Measurements from ENCODE around the gene PIK3C2B. TPM values are rescaled to one million over a fixed set of nuclear protein-coding genes. Genes with fewer than 3 reads are reported as not detected.
"Not testable (repeated sequence)": the region's sequence is repeated elsewhere in the genome, so short reads cannot be mapped to it uniquely, and the experiment has no call there.

The PIK3C2B gene
- total and polyA plus RNA-seq, 2 donors (not counting 1 experiment from before 2014, with no cell fraction given), result 90.3 to 142 TPM

DNA sequence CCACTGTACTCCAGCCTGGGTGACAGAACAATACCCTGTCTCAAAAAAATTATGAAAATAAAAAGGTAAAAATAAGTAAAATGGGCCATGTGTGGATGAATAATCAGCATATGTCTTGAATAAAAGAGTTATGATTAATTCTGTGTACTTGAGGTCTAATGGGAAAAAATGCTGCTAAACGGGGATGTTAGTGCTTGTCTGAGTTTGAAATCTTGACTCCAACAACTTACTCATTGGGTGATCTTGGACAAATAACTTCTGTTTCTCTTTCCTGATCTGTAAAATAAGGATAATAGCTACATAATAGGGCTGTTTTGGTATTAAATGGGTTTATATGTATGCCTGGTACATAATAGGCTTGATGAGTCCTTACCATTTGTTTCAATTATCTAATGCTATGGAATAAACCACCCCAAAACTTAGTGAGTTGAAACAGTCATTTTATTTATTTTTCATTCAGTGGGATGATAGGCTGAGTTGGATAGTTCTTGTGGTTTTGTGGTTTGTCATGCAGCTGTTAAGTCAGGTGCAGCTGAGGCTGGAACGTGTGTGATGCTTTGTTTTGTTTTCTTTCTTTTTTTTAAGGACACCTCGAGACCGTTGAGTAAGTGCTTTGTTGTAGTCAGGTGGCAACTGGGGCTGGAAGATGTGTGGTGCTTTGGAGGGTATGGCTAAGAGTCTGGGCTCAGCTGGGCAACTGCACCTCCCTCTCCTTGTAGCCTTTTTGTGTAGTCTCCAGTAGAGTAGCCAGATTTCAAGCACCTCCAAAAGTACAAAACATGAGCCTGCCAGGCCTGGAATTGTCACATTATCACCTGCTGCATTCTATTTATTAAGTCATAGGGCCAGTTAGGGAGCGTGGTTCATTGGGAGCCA lies 26.5 kb upstream of the PIK3C2B start:
- H3K27ac Mint-ChIP-seq, result peak overlapping the region; percentile 96
- DNase-seq, result peak; percentile 90
- peaks cover 0 to 38% of the 10 kb centered on the region in 2 experiments for H3K36me3 ChIP-seq (replicated peaks in 1 of 2; ENCODE audit: control extremely low read depth in 1 of 2, control insufficient read depth in 1 of 2, extremely low read depth in 1 of 2, insufficient read depth in 2 of 2, low read length in 1 of 2)
- H3K4me3 Mint-ChIP-seq, result peak overlapping the region; percentile 83
- intact Hi-C loops (cut with micrococcal nuclease), result loop anchor here (1.0 to 5.0 kb wide), 3 partner anchors 8 to 766 kb away; no protein-coding TSS in a partner anchor
- H3K4me1 ChIP-seq (ENCODE audit: control insufficient read depth in 2 of 2, insufficient read depth in 2 of 2, low read length in 2 of 2), result peaks cover 74 to 84% of the 10 kb centered on the region in 2 donors
- ChIA-PET POLR2A (interaction anchor here (0.6 to 3.9 kb wide), 4 partner anchors 8 to 27 kb away, joined by 5 to 91 read pairs (median 8); partner anchors contain the start of gene PIK3C2B), CTCF (interaction anchor here (0.6 to 5.4 kb wide), 8 partner anchors 8 to 74 kb away, joined by 3 to 24 read pairs (median 3); partner anchors contain the start of gene PIK3C2B)
- TF ChIP-seq, protein P1, sequence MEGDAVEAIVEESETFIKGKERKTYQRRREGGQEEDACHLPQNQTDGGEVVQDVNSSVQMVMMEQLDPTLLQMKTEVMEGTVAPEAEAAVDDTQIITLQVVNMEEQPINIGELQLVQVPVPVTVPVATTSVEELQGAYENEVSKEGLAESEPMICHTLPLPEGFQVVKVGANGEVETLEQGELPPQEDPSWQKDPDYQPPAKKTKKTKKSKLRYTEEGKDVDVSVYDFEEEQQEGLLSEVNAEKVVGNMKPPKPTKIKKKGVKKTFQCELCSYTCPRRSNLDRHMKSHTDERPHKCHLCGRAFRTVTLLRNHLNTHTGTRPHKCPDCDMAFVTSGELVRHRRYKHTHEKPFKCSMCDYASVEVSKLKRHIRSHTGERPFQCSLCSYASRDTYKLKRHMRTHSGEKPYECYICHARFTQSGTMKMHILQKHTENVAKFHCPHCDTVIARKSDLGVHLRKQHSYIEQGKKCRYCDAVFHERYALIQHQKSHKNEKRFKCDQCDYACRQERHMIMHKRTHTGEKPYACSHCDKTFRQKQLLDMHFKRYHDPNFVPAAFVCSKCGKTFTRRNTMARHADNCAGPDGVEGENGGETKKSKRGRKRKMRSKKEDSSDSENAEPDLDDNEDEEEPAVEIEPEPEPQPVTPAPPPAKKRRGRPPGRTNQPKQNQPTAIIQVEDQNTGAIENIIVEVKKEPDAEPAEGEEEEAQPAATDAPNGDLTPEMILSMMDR (IDR thresholded peaks at IDR 0.05), result no peak
- TF ChIP-seq EZH2 (IDR thresholded peaks at IDR 0.05; ENCODE audit: borderline replicate concordance, insufficient read depth, low read depth, low read length, poor library complexity, severe bottlenecking), result no peak
- 0% methylated on average over 2 of the region's 5 CpGs for WGBS (ENCODE audit: insufficient coverage)
- H3K4me2 ChIP-seq (replicated peaks; ENCODE audit: low read depth, low read length, poor library complexity, severe bottlenecking), result peak overlapping the region; percentile 77
- no peaks in the 10 kb centered on the region for H3K9me3 Mint-ChIP-seq (ENCODE audit: insufficient read depth)
- no peaks in the 10 kb centered on the region for H3K27me3 ChIP-seq (replicated peaks in 1 of 4; ENCODE audit: control extremely low read depth in 1 of 4, control insufficient read depth in 3 of 4, insufficient read depth in 4 of 4, low read length in 3 of 4)
- ATAC-seq (ENCODE audit: low read depth), result peak; percentile 63
- no peak overlapping the region for H2AFZ ChIP-seq (ENCODE audit: insufficient read depth, low read depth, low read length, poor library complexity, severe bottlenecking)
- peaks cover 98% of the 10 kb centered on the region for H3K79me2 ChIP-seq (ENCODE audit: control insufficient read depth, insufficient read depth, low read length)
- no peaks in the 10 kb centered on the region for H3K27me3 Mint-ChIP-seq
- peak overlapping the region; percentile 92 to 97 for H3K27ac ChIP-seq (ENCODE audit: low read length in 2 of 2)
- H3K4me1 Mint-ChIP-seq, result peaks cover 64% of the 10 kb centered on the region
- peaks cover 0 to 14% (median 6%) of the 10 kb centered on the region in 3 donors for H3K9me3 ChIP-seq (ENCODE audit: control extremely low read depth in 1 of 3, control insufficient read depth in 2 of 3, insufficient read depth in 1 of 3, low read length in 2 of 3)
- H3K9ac ChIP-seq (ENCODE audit: low read length), result peak overlapping the region; percentile 53
- peaks cover 7% of the 10 kb centered on the region for H4K20me1 ChIP-seq (ENCODE audit: control insufficient read depth, insufficient read depth, low read length, poor library complexity, severe bottlenecking)
- H3K4me3 ChIP-seq (ENCODE audit: control extremely low read depth in 1 of 5, extremely low read depth in 1 of 5, insufficient read depth in 1 of 5, low read depth in 2 of 5, low read length in 4 of 5), result peak overlapping the region in 4 of 5 experiments; percentile 20 to 61 (median 30)

DNA sequence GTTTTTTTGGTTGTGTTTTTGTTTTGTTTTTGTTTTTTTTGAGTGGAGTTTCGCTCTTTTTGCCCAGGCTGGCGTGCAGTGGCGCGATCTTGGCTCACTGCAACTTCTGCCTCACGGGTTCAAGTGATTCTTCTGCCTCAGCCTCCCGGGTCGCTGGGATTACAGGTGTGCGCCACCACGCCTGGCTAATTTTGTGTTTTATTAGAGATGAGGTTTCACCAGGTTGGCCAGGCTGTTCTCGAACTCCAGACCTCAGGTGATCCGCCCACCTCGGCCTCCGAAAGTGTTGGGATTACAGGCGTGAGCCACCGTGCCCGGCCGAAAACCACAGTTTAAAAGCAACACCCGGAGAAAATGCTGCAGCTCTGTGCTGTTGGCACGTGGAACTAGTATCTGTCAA lies 22.8 kb upstream of the PIK3C2B start:
- not testable (repeated sequence) for DNase-seq; H3K27me3 ChIP-seq (replicated peaks in 1 of 4; ENCODE audit: control extremely low read depth in 1 of 4, control insufficient read depth in 3 of 4, insufficient read depth in 4 of 4, low read length in 3 of 4)

More for the DNA sequence above, 22.8 kb upstream of the PIK3C2B start:
- CTCF ChIA-PET, result interaction anchor here (0.6 to 7.4 kb wide), 7 partner anchors 11 to 290 kb away, joined by 3 to 48 read pairs (median 12); no protein-coding TSS in a partner anchor
- H2AFZ ChIP-seq (ENCODE audit: insufficient read depth, low read depth, low read length, poor library complexity, severe bottlenecking); H3K27ac Mint-ChIP-seq; H4K20me1 ChIP-seq (ENCODE audit: control insufficient read depth, insufficient read depth, low read length, poor library complexity, severe bottlenecking); ATAC-seq (ENCODE audit: low read depth); H3K9me3 Mint-ChIP-seq (ENCODE audit: insufficient read depth); H3K9me3 ChIP-seq (ENCODE audit: control extremely low read depth in 1 of 3, control insufficient read depth in 2 of 3, insufficient read depth in 1 of 3, low read length in 2 of 3); H3K27me3 Mint-ChIP-seq; H3K4me3 Mint-ChIP-seq: not testable (repeated sequence)
- H3K4me3 ChIP-seq (ENCODE audit: control extremely low read depth in 1 of 5, extremely low read depth in 1 of 5, insufficient read depth in 1 of 5, low read depth in 2 of 5, low read length in 4 of 5), result peak overlapping the region; percentile 75 to 96 (median 91)
- peaks cover 83 to 92% of the 10 kb centered on the region in 2 donors for H3K4me1 ChIP-seq (ENCODE audit: control insufficient read depth in 2 of 2, insufficient read depth in 2 of 2, low read length in 2 of 2)
- peak overlapping the region; percentile 77 for H3K4me2 ChIP-seq (replicated peaks; ENCODE audit: low read depth, low read length, poor library complexity, severe bottlenecking)
- intact Hi-C loops (cut with micrococcal nuclease), result loop anchor here (2.0 to 5.0 kb wide), 2 partner anchors 45 to 107 kb away; partner anchors contain the start of gene PPP1R15B
- 54% methylated on average over 13 of the region's 19 CpGs for WGBS (ENCODE audit: insufficient coverage)
- H3K79me2 ChIP-seq (ENCODE audit: control insufficient read depth, insufficient read depth, low read length), result peaks cover 61% of the 10 kb centered on the region
- H3K4me1 Mint-ChIP-seq, result peaks cover 69% of the 10 kb centered on the region
- peak overlapping the region; percentile 94 for H3K9ac ChIP-seq (ENCODE audit: low read length)
- H3K36me3 ChIP-seq (replicated peaks in 1 of 2; ENCODE audit: control extremely low read depth in 1 of 2, control insufficient read depth in 1 of 2, extremely low read depth in 1 of 2, insufficient read depth in 2 of 2, low read length in 1 of 2), result peaks cover 0 to 19% of the 10 kb centered on the region in 2 experiments
- POLR2A ChIA-PET, result interaction anchor here (1.8 to 4.5 kb wide), 3 partner anchors 10 to 23 kb away, joined by 4 to 53 read pairs (median 15); partner anchors contain the start of gene PIK3C2B
- peak overlapping the region; percentile 95 to 97 for H3K27ac ChIP-seq (ENCODE audit: low read length in 2 of 2)
